Astrocyte (in vitro differentiated cells and primary cell): ENCODE measurements around the gene DNAH6. TPM values are rescaled to one million over a fixed set of nuclear protein-coding genes. Genes with fewer than 3 reads are reported as not detected.

Source experiments
- DNase-seq: peaks from one replicate; pipeline ENCODE4 v3.0.0-alpha.2; 2010; ENCODE audit warnings: low read depth
- FAIRE-seq: peaks from 2 replicates; lab custom pipeline; 2011; peaks lifted over from hg19 to GRCh38; lab: Jason Lieb, UNC
- H2AFZ ChIP-seq: 2 replicates; pipeline ENCODE4 v1.6.0; 2012; ENCODE audit warnings: low read depth, low read length, inconsistent platforms
- H3K27ac ChIP-seq: 2 replicates; pipeline ENCODE4 v1.5.1; 2011; ENCODE audit warnings: low read depth, low read length, inconsistent platforms
- H3K27me3 ChIP-seq: 2 replicates; pipeline ENCODE4 v1.6.0; 2011; ENCODE audit warnings: low read length, inconsistent platforms; ENCODE audit not compliant: insufficient read depth
- H3K36me3 ChIP-seq: 2 replicates; pipeline ENCODE4 v1.5.1; 2011; ENCODE audit warnings: low read length, inconsistent platforms; ENCODE audit not compliant: insufficient read depth
- H3K4me1 ChIP-seq: 2 replicates; pipeline ENCODE4 v1.5.1; 2011; ENCODE audit warnings: low read length, inconsistent platforms; ENCODE audit not compliant: insufficient read depth
- H3K4me2 ChIP-seq: 2 replicates; pipeline ENCODE4 v1.6.0; 2012; ENCODE audit warnings: low read length, inconsistent platforms
- H3K4me3 ChIP-seq: 2 replicates; pipeline ENCODE4 v1.5.1; 2011; ENCODE audit warnings: low read depth, mild to moderate bottlenecking, low read length, inconsistent platforms; ENCODE audit not compliant: insufficient read depth
- H3K79me2 ChIP-seq: 2 replicates; pipeline ENCODE4 v1.6.0; 2012; ENCODE audit warnings: mild to moderate bottlenecking, low read length, inconsistent platforms; ENCODE audit not compliant: insufficient read depth
- H3K9ac ChIP-seq: 2 replicates; pipeline ENCODE4 v1.6.0; 2012; ENCODE audit warnings: mild to moderate bottlenecking, low read length, inconsistent platforms
- H3K9me3 ChIP-seq: 2 replicates; pipeline ENCODE4 v1.5.1; 2012; ENCODE audit warnings: low read depth, mild to moderate bottlenecking, low read length, inconsistent platforms; ENCODE audit not compliant: insufficient read depth
- H4K20me1 ChIP-seq: 2 replicates; pipeline ENCODE4 v1.6.0; 2012; ENCODE audit warnings: low read length, inconsistent platforms; ENCODE audit not compliant: insufficient read depth
- H3K27ac Mint-ChIP-seq: one replicate; pipeline ENCODE4 v1.8.0; 2021; ENCODE audit warnings: mild to moderate bottlenecking, mixed read lengths; ENCODE audit not compliant: unreplicated experiment
- H3K27me3 Mint-ChIP-seq: one replicate; pipeline ENCODE4 v1.8.0; 2021; ENCODE audit warnings: low read depth, mixed read lengths; ENCODE audit not compliant: unreplicated experiment
- H3K36me3 Mint-ChIP-seq: one replicate; pipeline ENCODE4 v1.8.0; 2021; ENCODE audit warnings: low read depth, mixed read lengths; ENCODE audit not compliant: unreplicated experiment
- H3K4me1 Mint-ChIP-seq: one replicate; pipeline ENCODE4 v1.8.0; 2021; ENCODE audit warnings: low read depth, mixed read lengths; ENCODE audit not compliant: unreplicated experiment
- H3K4me3 Mint-ChIP-seq: one replicate; pipeline ENCODE4 v1.8.0; 2021; ENCODE audit warnings: mild to moderate bottlenecking, moderate library complexity, mixed read lengths; ENCODE audit not compliant: unreplicated experiment
- H3K9me3 Mint-ChIP-seq: one replicate; pipeline ENCODE4 v1.8.0; 2021; ENCODE audit warnings: mild to moderate bottlenecking, mixed read lengths; ENCODE audit not compliant: unreplicated experiment
- EZH2 ChIP-seq: IDR thresholded peaks from 2 replicates; pipeline ENCODE4 v1.6.1; 2012; ENCODE audit warnings: mild to moderate bottlenecking, low read length, inconsistent platforms; ENCODE audit not compliant: insufficient read depth
- total RNA-seq: library from RNA; stranded (reverse); gene quantifications from 2 replicates; pipeline ENCODE4 v1.2.1, GENCODE V29; 2021
- TF ChIP-seq, protein P1 (sequence below): IDR thresholded peaks from 2 replicates; pipeline ENCODE4 v1.5.1; 2011; ENCODE audit warnings: low read depth, mild to moderate bottlenecking, inconsistent platforms, low read length, moderate library complexity; ENCODE audit not compliant: insufficient read depth

Gene DNAH6
- total RNA-seq, 1 donor from 2014 or later = 0.20 TPM

DNA sequence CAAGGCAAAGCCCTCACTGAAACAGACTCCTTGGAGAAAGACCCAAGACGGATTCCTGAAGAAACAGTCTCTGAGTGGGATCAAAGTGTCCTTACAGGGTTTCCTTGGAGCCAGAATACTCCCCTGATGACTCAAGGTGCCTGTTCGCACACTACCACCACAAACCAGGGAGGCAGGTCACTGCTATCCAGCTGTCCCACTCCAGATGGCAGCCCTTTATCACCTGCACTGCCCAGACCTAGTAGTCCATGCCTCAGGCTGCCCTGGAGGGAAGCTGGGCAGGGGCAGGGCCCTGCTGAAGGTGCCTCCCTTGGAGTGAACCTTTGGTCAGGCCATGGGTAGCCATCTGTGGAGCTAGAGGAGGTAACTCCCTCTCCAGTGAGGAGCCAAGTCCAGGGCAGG, 330.4 kb downstream of the DNAH6 start:
- no peaks in the 10 kb centered on the region for H3K36me3 Mint-ChIP-seq
- peaks cover 7% of the 10 kb centered on the region for H3K4me1 Mint-ChIP-seq
- Histone ChIP-seq H3K27ac (no peak overlapping the region), H3K4me1 (peaks cover 9% of the 10 kb centered on the region), H3K79me2 (no peaks in the 10 kb centered on the region), H3K9ac (no peak overlapping the region), H3K4me2 (peak overlapping the region; percentile 24), H4K20me1 (no peaks in the 10 kb centered on the region), H3K36me3 (no peaks in the 10 kb centered on the region), H3K27me3 (peaks cover 3% of the 10 kb centered on the region), H3K9me3 (no peaks in the 10 kb centered on the region), H2AFZ (no peak overlapping the region), H3K4me3 (no peak overlapping the region)
- peak; percentile 63 for DNase-seq
- H3K4me3 Mint-ChIP-seq = no peak overlapping the region
- H3K27ac Mint-ChIP-seq = no peak overlapping the region
- H3K9me3 Mint-ChIP-seq = peaks cover 2% of the 10 kb centered on the region
- H3K27me3 Mint-ChIP-seq = peaks cover 10% of the 10 kb centered on the region
- no peak for FAIRE-seq
- TF ChIP-seq EZH2 = no peak

DNA sequence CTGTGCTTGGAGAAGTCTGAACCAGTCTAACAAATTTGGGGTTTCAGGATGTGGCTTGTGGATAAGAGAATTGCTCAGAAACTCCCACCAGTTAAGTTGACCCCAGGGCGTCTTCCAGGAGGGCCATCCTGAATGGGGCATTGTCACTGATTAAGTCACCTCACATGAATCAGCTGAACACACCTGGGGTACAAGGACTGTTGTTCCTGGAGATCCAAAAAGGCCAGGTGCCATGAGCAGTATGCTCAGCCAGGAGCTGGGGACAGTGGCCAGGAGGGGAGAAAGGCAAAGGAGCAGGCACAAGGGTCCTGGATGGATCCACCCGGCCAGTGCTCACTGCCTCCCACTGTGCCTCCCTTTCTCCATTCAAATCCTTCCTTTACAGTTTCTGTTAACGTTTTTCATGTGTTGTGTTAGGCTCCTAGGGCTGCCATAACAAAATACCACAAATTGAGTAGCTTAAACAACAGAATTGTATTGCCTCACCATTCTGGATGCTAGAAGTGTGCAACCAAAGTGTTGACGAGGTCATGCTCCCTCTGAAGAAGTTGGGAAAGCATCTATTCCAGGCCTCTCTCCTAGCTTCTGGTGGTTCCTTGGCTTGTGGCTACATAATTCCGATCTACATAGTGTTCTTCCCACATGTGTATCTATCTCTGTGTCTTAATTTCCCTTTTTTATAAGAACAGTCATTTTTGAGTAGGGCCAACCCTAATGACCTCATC, 331.2 kb downstream of the DNAH6 start:
- H3K36me3 ChIP-seq = no peaks in the 10 kb centered on the region
- H3K27ac Mint-ChIP-seq = no peak overlapping the region
- no peak overlapping the region for H2AFZ ChIP-seq
- H3K27me3 Mint-ChIP-seq = peaks cover 10% of the 10 kb centered on the region
- no peaks in the 10 kb centered on the region for H3K36me3 Mint-ChIP-seq
- peaks cover 7% of the 10 kb centered on the region for H3K4me1 Mint-ChIP-seq
- FAIRE-seq (no peak), DNase-seq (no peak)
- H3K9me3 Mint-ChIP-seq = peaks cover 2% of the 10 kb centered on the region
- H3K4me3 Mint-ChIP-seq = no peak overlapping the region
- H3K4me2 ChIP-seq = no peak overlapping the region
- H4K20me1 ChIP-seq = no peaks in the 10 kb centered on the region
- H3K27ac ChIP-seq = no peak overlapping the region
- H3K4me3 ChIP-seq = no peak overlapping the region
- TF ChIP-seq EZH2 = no peak
- TF ChIP-seq, protein P1, sequence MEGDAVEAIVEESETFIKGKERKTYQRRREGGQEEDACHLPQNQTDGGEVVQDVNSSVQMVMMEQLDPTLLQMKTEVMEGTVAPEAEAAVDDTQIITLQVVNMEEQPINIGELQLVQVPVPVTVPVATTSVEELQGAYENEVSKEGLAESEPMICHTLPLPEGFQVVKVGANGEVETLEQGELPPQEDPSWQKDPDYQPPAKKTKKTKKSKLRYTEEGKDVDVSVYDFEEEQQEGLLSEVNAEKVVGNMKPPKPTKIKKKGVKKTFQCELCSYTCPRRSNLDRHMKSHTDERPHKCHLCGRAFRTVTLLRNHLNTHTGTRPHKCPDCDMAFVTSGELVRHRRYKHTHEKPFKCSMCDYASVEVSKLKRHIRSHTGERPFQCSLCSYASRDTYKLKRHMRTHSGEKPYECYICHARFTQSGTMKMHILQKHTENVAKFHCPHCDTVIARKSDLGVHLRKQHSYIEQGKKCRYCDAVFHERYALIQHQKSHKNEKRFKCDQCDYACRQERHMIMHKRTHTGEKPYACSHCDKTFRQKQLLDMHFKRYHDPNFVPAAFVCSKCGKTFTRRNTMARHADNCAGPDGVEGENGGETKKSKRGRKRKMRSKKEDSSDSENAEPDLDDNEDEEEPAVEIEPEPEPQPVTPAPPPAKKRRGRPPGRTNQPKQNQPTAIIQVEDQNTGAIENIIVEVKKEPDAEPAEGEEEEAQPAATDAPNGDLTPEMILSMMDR = no peak
- H3K79me2 ChIP-seq = no peaks in the 10 kb centered on the region
- no peak overlapping the region for H3K9ac ChIP-seq
- peaks cover 9% of the 10 kb centered on the region for H3K4me1 ChIP-seq
- H3K27me3 ChIP-seq = no peaks in the 10 kb centered on the region
- H3K9me3 ChIP-seq = no peaks in the 10 kb centered on the region

- Mint-ChIP-seq H3K4me3 (no peak overlapping the region), H3K4me1 (peaks cover 7% of the 10 kb centered on the region), H3K27ac (no peak overlapping the region), H3K9me3 (peaks cover 5% of the 10 kb centered on the region), H3K36me3 (no peaks in the 10 kb centered on the region), H3K27me3 (peaks cover 5% of the 10 kb centered on the region)
- Histone ChIP-seq H3K9me3 (no peaks in the 10 kb centered on the region), H3K27me3 (no peaks in the 10 kb centered on the region), H3K27ac (no peak overlapping the region), H4K20me1 (no peaks in the 10 kb centered on the region), H2AFZ (no peak overlapping the region), H3K36me3 (no peaks in the 10 kb centered on the region), H3K4me1 (peaks cover 9% of the 10 kb centered on the region), H3K9ac (no peak overlapping the region), H3K79me2 (no peaks in the 10 kb centered on the region), H3K4me2 (no peak overlapping the region), H3K4me3 (no peak overlapping the region)
- FAIRE-seq (no peak), DNase-seq (no peak)
- no peak for TF ChIP-seq EZH2
- TF ChIP-seq, protein P1 = no peak
Measured at GRCh38 chr2:84849271-84849952, 333.1 kb downstream of the DNAH6 start.
